ENCODE data around the gene PLEKHA7. TPM values are rescaled to one million over a fixed set of nuclear protein-coding genes. Genes with fewer than 3 reads are reported as not detected.

Gene PLEKHA7
- total and polyA plus RNA-seq, 4 donors, result 13.3 to 31.8 (median 21.5) TPM

- H3K36me3 ChIP-seq (ENCODE audit: control insufficient read depth in 4 of 4, insufficient read depth in 4 of 4, low read length in 4 of 4), result no peaks in the 10 kb centered on the region
- no peak for ATAC-seq (ENCODE audit: insufficient read depth, low FRiP score)
These were observed 151.5 kb downstream of the PLEKHA7 start for GRCh38 chr11:16862726-16863125.

GRCh38 chr11:16861862-16862261, 152.4 kb downstream of the PLEKHA7 start:
- Histone ChIP-seq H3K4me3 (no peak overlapping the region), H3K27ac (ENCODE audit: low read depth in 1 of 2, low read length in 1 of 2) (peak overlapping the region in 1 of 2 donors; percentile 54), H3K27me3 (ENCODE audit: control insufficient read depth in 3 of 3, insufficient read depth in 3 of 3, low read length in 2 of 3) (no peaks in the 10 kb centered on the region), H3K9me3 (ENCODE audit: control insufficient read depth in 4 of 4, insufficient read depth in 3 of 4, low read length in 3 of 4) (no peaks in the 10 kb centered on the region), H3K4me1 (ENCODE audit: control insufficient read depth in 5 of 5, insufficient read depth in 5 of 5, low read length in 5 of 5) (peaks cover 0 to 8% (median 0%) of the 10 kb centered on the region in 5 donors), H3K9ac (ENCODE audit: insufficient read depth in 1 of 2, low read length in 2 of 2) (no peak overlapping the region), H3K36me3 (ENCODE audit: control insufficient read depth in 4 of 4, insufficient read depth in 4 of 4, low read length in 4 of 4) (no peaks in the 10 kb centered on the region)
- ATAC-seq (ENCODE audit: insufficient read depth, low FRiP score) (no peak), DNase-seq (no peak)
- 73 to 77% methylated on average over 3 of the region's 3 CpGs for WGBS, 2 donors
- TF ChIP-seq CTCF (IDR thresholded peaks at IDR 0.05; ENCODE audit: control extremely low read depth, extremely low read depth), result no peak

More at GRCh38 chr11:16862726-16863125, 151.5 kb downstream of the PLEKHA7 start:
- no peak for TF ChIP-seq CTCF (IDR thresholded peaks at IDR 0.05; ENCODE audit: control extremely low read depth, extremely low read depth)
- H3K9ac ChIP-seq (ENCODE audit: insufficient read depth in 1 of 2, low read length in 2 of 2), result no peak overlapping the region
- H3K27me3 ChIP-seq (ENCODE audit: control insufficient read depth in 3 of 3, insufficient read depth in 3 of 3, low read length in 2 of 3), result no peaks in the 10 kb centered on the region
- no peaks in the 10 kb centered on the region for H3K9me3 ChIP-seq (ENCODE audit: control insufficient read depth in 4 of 4, insufficient read depth in 3 of 4, low read length in 3 of 4)
- WGBS, 2 donors, result 94 to 96% methylated on average over 3 of the region's 3 CpGs
- DNase-seq, result no peak
- peaks cover 0 to 8% (median 0%) of the 10 kb centered on the region in 5 donors for H3K4me1 ChIP-seq (ENCODE audit: control insufficient read depth in 5 of 5, insufficient read depth in 5 of 5, low read length in 5 of 5)
- no peak overlapping the region for H3K4me3 ChIP-seq
- H3K27ac ChIP-seq (ENCODE audit: low read depth in 1 of 2, low read length in 1 of 2), result peak overlapping the region in 1 of 2 donors; percentile 54

GRCh38 chr11:16860617-16861016, 153.6 kb downstream of the PLEKHA7 start:
- H3K9ac ChIP-seq (ENCODE audit: insufficient read depth in 1 of 2, low read length in 2 of 2), result no peak overlapping the region
- TF ChIP-seq CTCF (IDR thresholded peaks at IDR 0.05; ENCODE audit: control extremely low read depth, extremely low read depth), result no peak
- WGBS, 2 donors, result 64 to 80% methylated on average over 1 of the region's 1 CpG
- no peaks in the 10 kb centered on the region for H3K27me3 ChIP-seq (ENCODE audit: control insufficient read depth in 3 of 3, insufficient read depth in 3 of 3, low read length in 2 of 3)
- no peaks in the 10 kb centered on the region for H3K9me3 ChIP-seq (ENCODE audit: control insufficient read depth in 4 of 4, insufficient read depth in 3 of 4, low read length in 3 of 4)
- no peaks in the 10 kb centered on the region for H3K36me3 ChIP-seq (ENCODE audit: control insufficient read depth in 4 of 4, insufficient read depth in 4 of 4, low read length in 4 of 4)
- H3K4me1 ChIP-seq (ENCODE audit: control insufficient read depth in 5 of 5, insufficient read depth in 5 of 5, low read length in 5 of 5), result peaks cover 0 to 16% (median 0%) of the 10 kb centered on the region in 5 donors
- H3K4me3 ChIP-seq, result no peak overlapping the region
- DNase-seq (peak in 1 of 3 donors; percentile 50), ATAC-seq (ENCODE audit: insufficient read depth, low FRiP score) (no peak)
- H3K27ac ChIP-seq (ENCODE audit: low read depth in 1 of 2, low read length in 1 of 2), result peak overlapping the region in 1 of 2 donors; percentile 47

- no peak for TF ChIP-seq CTCF (IDR thresholded peaks at IDR 0.05; ENCODE audit: control extremely low read depth, extremely low read depth)
- H3K4me3 ChIP-seq, result no peak overlapping the region
- H3K36me3 ChIP-seq (ENCODE audit: control insufficient read depth in 4 of 4, insufficient read depth in 4 of 4, low read length in 4 of 4), result no peaks in the 10 kb centered on the region
- WGBS, 2 donors, result 83 to 89% methylated on average over 6 of the region's 6 CpGs
- DNase-seq (no peak), ATAC-seq (ENCODE audit: insufficient read depth, low FRiP score) (no peak)
- H3K9me3 ChIP-seq (ENCODE audit: control insufficient read depth in 4 of 4, insufficient read depth in 3 of 4, low read length in 3 of 4), result peaks cover 0 to 1% (median 0%) of the 10 kb centered on the region in 4 donors
- peaks cover 0 to 21% (median 0%) of the 10 kb centered on the region in 5 donors for H3K4me1 ChIP-seq (ENCODE audit: control insufficient read depth in 5 of 5, insufficient read depth in 5 of 5, low read length in 5 of 5)
- no peak overlapping the region for H3K9ac ChIP-seq (ENCODE audit: insufficient read depth in 1 of 2, low read length in 2 of 2)
- no peak overlapping the region for H3K27ac ChIP-seq (ENCODE audit: low read depth in 1 of 2, low read length in 1 of 2)
- H3K27me3 ChIP-seq (ENCODE audit: control insufficient read depth in 3 of 3, insufficient read depth in 3 of 3, low read length in 2 of 3), result no peaks in the 10 kb centered on the region
These were observed 154.6 kb downstream of the PLEKHA7 start for GRCh38 chr11:16859651-16860050.

All from lung (tissue), 12 donors.